Measurements from ENCODE around the gene CSKMT. TPM values are rescaled to one million over a fixed set of nuclear protein-coding genes. Genes with fewer than 3 reads are reported as not detected.
"Not testable (repeated sequence)": the region's sequence is repeated elsewhere in the genome, so short reads cannot be mapped to it uniquely, and the experiment has no call there.

The CSKMT gene
- total RNA-seq, 6 experiments from 2014 or later: 0.74 to 4.1 (median 2.6) TPM

GRCh38 chr11:62647609-62648005, 17.5 kb upstream of the CSKMT start:
- H3K27me3 ChIP-seq: no peaks in the 10 kb centered on the region
- no peak overlapping the region for H3K27ac ChIP-seq
- no peak overlapping the region for H3K4me3 ChIP-seq
- intact Hi-C loops (cut with DNase I): no loop called here
- WGBS (ENCODE audit: insufficient coverage, low coverage, low lambda C conversion rate, missing lambda C conversion rate): 80% methylated on average over 3 of the region's 6 CpGs
- no peaks in the 10 kb centered on the region for H3K9me3 ChIP-seq
- H3K36me3 ChIP-seq: peaks cover 0 to 25% (median 9%) of the 10 kb centered on the region in 4 donors
- peaks cover 0 to 28% (median 8%) of the 10 kb centered on the region in 4 donors for H3K4me1 ChIP-seq
- ATAC-seq (no peak), DNase-seq (no peak)
- no peak for TF ChIP-seq CTCF (IDR thresholded peaks at IDR 0.05)
- TF ChIP-seq POLR2A (IDR thresholded peaks at IDR 0.05): no peak

- no peaks in the 10 kb centered on the region for H3K27me3 ChIP-seq
- H3K4me1 ChIP-seq: peaks cover 0 to 29% (median 8%) of the 10 kb centered on the region in 4 donors
- DNase-seq (no peak), ATAC-seq (no peak)
- peaks cover 0 to 18% (median 5%) of the 10 kb centered on the region in 4 donors for H3K36me3 ChIP-seq
- no peaks in the 10 kb centered on the region for H3K9me3 ChIP-seq
- WGBS (ENCODE audit: insufficient coverage, low coverage, low lambda C conversion rate, missing lambda C conversion rate): 89% methylated on average over 6 of the region's 24 CpGs
- H3K4me3 ChIP-seq: no peak overlapping the region
- intact Hi-C loops (cut with DNase I): no loop called here
- no peak for TF ChIP-seq POLR2A (IDR thresholded peaks at IDR 0.05)
- TF ChIP-seq CTCF (IDR thresholded peaks at IDR 0.05): no peak
- H3K27ac ChIP-seq: no peak overlapping the region
Measured at GRCh38 chr11:62648185-62648966, 16.7 kb upstream of the CSKMT start.

GRCh38 chr11:62648967-62649364, 16.1 kb upstream of the CSKMT start:
- no peak overlapping the region for H3K27ac ChIP-seq
- H3K27me3 ChIP-seq: no peaks in the 10 kb centered on the region
- ATAC-seq (no peak), DNase-seq (peak in 1 of 3 donors; percentile 19)
- H3K9me3 ChIP-seq: no peaks in the 10 kb centered on the region
- H3K36me3 ChIP-seq: peaks cover 0 to 13% (median 5%) of the 10 kb centered on the region in 4 donors
- peaks cover 0 to 29% (median 8%) of the 10 kb centered on the region in 4 donors for H3K4me1 ChIP-seq
- TF ChIP-seq CTCF (IDR thresholded peaks at IDR 0.05) (no peak), POLR2A (IDR thresholded peaks at IDR 0.05) (no peak)
- 75% methylated on average over 2 of the region's 11 CpGs for WGBS (ENCODE audit: insufficient coverage, low coverage, low lambda C conversion rate, missing lambda C conversion rate)
- no peak overlapping the region for H3K4me3 ChIP-seq
- intact Hi-C loops (cut with DNase I): no loop called here

GRCh38 chr11:62649486-62649885, 15.6 kb upstream of the CSKMT start:
- Histone ChIP-seq H3K27ac (no peak overlapping the region), H3K4me3 (no peak overlapping the region), H3K27me3 (no peaks in the 10 kb centered on the region), H3K9me3 (no peaks in the 10 kb centered on the region), H3K36me3 (peaks cover 0 to 13% (median 5%) of the 10 kb centered on the region in 4 donors), H3K4me1 (peaks cover 0 to 29% (median 8%) of the 10 kb centered on the region in 4 donors)
- 57% methylated on average over 2 of the region's 11 CpGs for WGBS (ENCODE audit: insufficient coverage, low coverage, low lambda C conversion rate, missing lambda C conversion rate)
- TF ChIP-seq POLR2A (IDR thresholded peaks at IDR 0.05) (no peak), CTCF (IDR thresholded peaks at IDR 0.05) (no peak)
- ATAC-seq: no peak
- DNase-seq: no peak
- intact Hi-C loops (cut with DNase I): no loop called here

- H3K4me3 ChIP-seq; H3K9me3 ChIP-seq; H3K27me3 ChIP-seq; ATAC-seq; H3K27ac ChIP-seq; intact Hi-C loops (cut with DNase I); DNase-seq: not testable (repeated sequence)
- peaks cover 0 to 25% (median 5%) of the 10 kb centered on the region in 4 donors for H3K4me1 ChIP-seq
- WGBS (ENCODE audit: insufficient coverage, low coverage, low lambda C conversion rate, missing lambda C conversion rate): 97% methylated on average over 3 of the region's 12 CpGs
- peaks cover 0 to 13% (median 5%) of the 10 kb centered on the region in 4 donors for H3K36me3 ChIP-seq
Measured at GRCh38 chr11:62650283-62650682, 14.8 kb upstream of the CSKMT start.

Measured in right lobe of liver (tissue), 6 donors.